K562 (cell line): ENCODE measurements around the gene KCNK7. TPM values are rescaled to one million over a fixed set of nuclear protein-coding genes. Genes with fewer than 3 reads are reported as not detected.

Experiments used
- CREB3 ChIP-seq: fragments of 450-650 bp; conservative IDR thresholded peaks from 2 replicates; pipeline ENCODE4 v1.6.1; 2016; ENCODE audit warnings: missing genetic modification characterization, low read depth, mild to moderate bottlenecking, missing compliant biosample characterization, moderate library complexity
- IRF2 ChIP-seq: sonication (generic); formaldehyde crosslinking; IDR thresholded peaks from 2 replicates; pipeline ENCODE4 v1.8.1; 2022; ENCODE audit warnings: mild to moderate bottlenecking, missing genetic modification reagents
- JUND ChIP-seq, 2 experiments: IDR thresholded peaks; 2 replicates in 1 of 2; 3 replicates in 1 of 2; pipeline ENCODE4 v1.6.1; 2011; ENCODE audit warnings: borderline replicate concordance in 2 of 2, low read depth in 2 of 2, low read length in 2 of 2, improper control_type of control experiment in 1 of 2, missing biosample characterization in 1 of 2, missing genetic modification characterization in 1 of 2, missing genetic modification reagents in 1 of 2
- MBD1 ChIP-seq: fragments of 250-450 bp; sonication (Bioruptor Pico); IDR thresholded peaks from 2 replicates; pipeline ENCODE4 v1.8.0; 2022; ENCODE audit warnings: inconsistent platforms
- MTA3 ChIP-seq: fragments of 450-650 bp; formaldehyde crosslinking; IDR thresholded peaks from 2 replicates; pipeline ENCODE4 v1.6.1; 2017; ENCODE audit warnings: mild to moderate bottlenecking, borderline replicate concordance
- NR4A1 ChIP-seq, 2 experiments: fragments of 250-450 bp in 1 of 2; fragments of 450-650 bp in 1 of 2; sonication (Bioruptor Pico) in 1 of 2; IDR thresholded peaks; 2 replicates each; pipeline versions ENCODE4 v1.4.0 to v1.6.1; 2016 to 2020; ENCODE audit warnings: mild to moderate bottlenecking in 2 of 2, missing compliant biosample characterization in 1 of 2, missing genetic modification characterization in 1 of 2, moderate library complexity in 1 of 2
- RAD51 ChIP-seq: fragments of 450-650 bp; IDR thresholded peaks from 2 replicates; pipeline ENCODE4 v1.7.1; 2016; ENCODE audit warnings: low read depth, mild to moderate bottlenecking, borderline replicate concordance
- RBBP5 ChIP-seq: fragments of 200-600 bp; sonication (generic); IDR thresholded peaks from 2 replicates; pipeline ENCODE4 v1.6.1; 2012; ENCODE audit warnings: borderline replicate concordance, mild to moderate bottlenecking, low read length, control low read depth, inconsistent platforms; ENCODE audit not compliant: insufficient read depth, poor library complexity, severe bottlenecking
- RBM22 ChIP-seq: fragments of 200-400 bp; formaldehyde crosslinking; IDR thresholded peaks from 2 replicates; pipeline ENCODE4 v1.6.1; 2018; ENCODE audit warnings: low read length, low read depth; ENCODE audit not compliant: poor library complexity, severe bottlenecking
- RBM34 ChIP-seq: fragments of 200-400 bp; formaldehyde crosslinking; IDR thresholded peaks from 2 replicates; pipeline ENCODE4 v1.6.1; 2018; ENCODE audit warnings: low read length, borderline replicate concordance; ENCODE audit not compliant: insufficient read depth
- SAP30 ChIP-seq: fragments of 200-600 bp; sonication (generic); IDR thresholded peaks from 2 replicates; pipeline ENCODE4 v1.6.1; 2012; ENCODE audit warnings: borderline replicate concordance, low read depth, mild to moderate bottlenecking, moderate library complexity, low read length, control low read depth, inconsistent platforms; ENCODE audit not compliant: insufficient read depth, poor library complexity, severe bottlenecking
- SMAD3 ChIP-seq: fragments of 450-650 bp; formaldehyde crosslinking; conservative IDR thresholded peaks from 2 replicates; pipeline ENCODE4 v1.4.0; 2020; ENCODE audit warnings: mild to moderate bottlenecking
- SRSF1 ChIP-seq: fragments of 200-400 bp; formaldehyde crosslinking; IDR thresholded peaks from 2 replicates; pipeline ENCODE4 v1.6.1; 2017; ENCODE audit warnings: mild to moderate bottlenecking, low read depth, low read length, moderate library complexity
- TOE1 ChIP-seq, 2 experiments: fragments of 450-650 bp in 1 of 2; sonication (generic) in 1 of 2; formaldehyde crosslinking in 1 of 2; IDR thresholded peaks; 2 replicates each; pipeline versions ENCODE4 v1.7.1 to v1.8.0; 2016 to 2022; ENCODE audit warnings: borderline replicate concordance in 2 of 2, mild to moderate bottlenecking in 2 of 2, antibody characterized with exemption in 1 of 2, inconsistent platforms in 1 of 2, low read depth in 1 of 2, missing genetic modification reagents in 1 of 2, moderate library complexity in 1 of 2
- TRIM24 ChIP-seq, 2 experiments: fragments of 450-650 bp; IDR thresholded peaks; 2 replicates each; pipeline ENCODE4 v1.6.1; 2016
- U2AF1 ChIP-seq: fragments of 200-400 bp; formaldehyde crosslinking; optimal IDR thresholded peaks from 2 replicates; pipeline ENCODE3; 2017; ENCODE audit warnings: mild to moderate bottlenecking, low read depth, low read length, moderate library complexity
- U2AF2 ChIP-seq: fragments of 200-400 bp; formaldehyde crosslinking; optimal IDR thresholded peaks from 2 replicates; pipeline ENCODE3; 2017; ENCODE audit warnings: low read depth, mild to moderate bottlenecking, low read length
- XRCC4 ChIP-seq: IDR thresholded peaks from one replicate; pipeline ENCODE4 v1.6.1; 2011; ENCODE audit not compliant: insufficient read depth, insufficient read length; ENCODE audit errors: extremely low read depth
- ZFP30 ChIP-seq: fragments of 250-450 bp; sonication (Bioruptor Pico); IDR thresholded peaks from 2 replicates; pipeline ENCODE4 v1.8.0; 2022; ENCODE audit warnings: moderate library complexity, mild to moderate bottlenecking, inconsistent platforms, borderline replicate concordance
- ZKSCAN1 ChIP-seq: fragments of 150-350 bp; IDR thresholded peaks from 2 replicates; pipeline ENCODE4 v1.6.1; 2016; ENCODE audit warnings: low read depth, low read length
- ZNF224 ChIP-seq: sonication (generic); formaldehyde crosslinking; IDR thresholded peaks from 2 replicates; pipeline ENCODE4 v1.8.0; 2022; ENCODE audit warnings: mild to moderate bottlenecking, missing genetic modification reagents
- ZNF583 ChIP-seq: fragments of 250-450 bp; sonication (Bioruptor Pico); IDR thresholded peaks from 2 replicates; pipeline ENCODE4 v1.4.0; 2020
- ZNF780A ChIP-seq: fragments of 250-450 bp; sonication (Bioruptor Pico); IDR thresholded peaks from 2 replicates; pipeline ENCODE4 v1.5.0; 2021; ENCODE audit warnings: mild to moderate bottlenecking
- ZNF830 ChIP-seq: fragments of 250-450 bp; sonication (Bioruptor Pico); IDR thresholded peaks from 2 replicates; pipeline ENCODE4 v1.5.0; 2021; ENCODE audit warnings: mild to moderate bottlenecking
- polyA plus RNA-seq, 8 experiments: library from polyadenylated mRNA; depleted of rRNA in 4 of 8; stranded (reverse) in 5 of 8; unstranded in 3 of 8; fragments of >200 nt; fragmentation: Nextera tagmentation in 2 of 8; fragmentation: Illumina TruSeq in 1 of 8; extraction: Ambion mirVana in 2 of 8; extraction: Trizol in 1 of 8; gene quantifications; 2 replicates each; pipeline versions ENCODE4 v1.2.1 to v1.2.3, GENCODE V29; 2011 to 2014; ENCODE audit warnings: inconsistent platforms in 1 of 8, missing spikeins in 1 of 8
- total RNA-seq, 7 experiments: library from RNA; depleted of rRNA in 6 of 7; stranded (reverse); fragments of >200 nt in 6 of 7; fragmentation: Illumina TruSeq in 2 of 7; extraction: Trizol in 2 of 7; gene quantifications; 2 replicates each; pipeline versions ENCODE4 v1.2.1 to v1.2.3, GENCODE V29; 2011 to 2021; ENCODE audit warnings: low replicate concordance in 1 of 7

KCNK7 gene
- total and polyA plus RNA-seq, 9 of the 15 experiments (the other 6 are each of a cell fraction or from before 2014, with no cell fraction given) = 0.07 to 0.40 TPM; not detected in 7

GRCh38 chr11:65615229-65615949 lies 19.8 kb upstream of the KCNK7 start, which contains the start of gene PCNX3 (continued):
- no peak for TF ChIP-seq ZNF224 (CRISPR knock-in tag)
- TF ChIP-seq XRCC4 = no peak
- no peak for TF ChIP-seq SRSF1
- TF ChIP-seq NR4A1 (CRISPR knock-in tag; IDR thresholded peaks at IDR 0.05) = 0 out of 2 replicates have a peak, but pooled peaks have one; percentile 45
- TF ChIP-seq NR4A1 (tag; IDR thresholded peaks at IDR 0.05) = no peak
- no peak for TF ChIP-seq ZNF780A (CRISPR knock-in tag)
- TF ChIP-seq ZFP30 (CRISPR knock-in tag) = no peak
- TF ChIP-seq U2AF1 = no peak
- 0 out of 2 replicates have a peak, but pooled peaks have one; percentile 13 for TF ChIP-seq ZKSCAN1
- TF ChIP-seq SAP30 = no peak
- TF ChIP-seq MTA3 = peak; percentile 49; the same call in 1 of the 2 replicates
- TF ChIP-seq TRIM24 (IDR thresholded peaks at IDR 0.05) = no peak
- peak; percentile 66 for TF ChIP-seq RBBP5
- TF ChIP-seq RBM34 = no peak
- no peak for TF ChIP-seq CREB3 (tag)
- TF ChIP-seq RAD51 = peak; percentile 51; the same call in 1 of the 2 replicates
- no peak for TF ChIP-seq U2AF2
- peak; percentile 77 for TF ChIP-seq JUND (IDR thresholded peaks at IDR 0.05; ENCODE audit: borderline replicate concordance, low read depth, low read length)
- peak; percentile 69; the same call in 2 of the 3 replicates for TF ChIP-seq JUND (tag; IDR thresholded peaks at IDR 0.05; ENCODE audit: borderline replicate concordance, low read depth, low read length)
- no peak for TF ChIP-seq RBM22
- no peak for TF ChIP-seq ZNF583 (CRISPR knock-in tag)
- TF ChIP-seq ZNF830 = no peak
- TF ChIP-seq TOE1 (IDR thresholded peaks at IDR 0.05; ENCODE audit: borderline replicate concordance) = peak; percentile 98
- TF ChIP-seq TOE1 (CRISPR knock-in tag; IDR thresholded peaks at IDR 0.05; ENCODE audit: borderline replicate concordance, low read depth) = no peak
- no peak for TF ChIP-seq IRF2 (CRISPR knock-in tag)
- TF ChIP-seq SMAD3 (CRISPR knock-in tag) = no peak
- TF ChIP-seq MBD1 (CRISPR knock-in tag) = no peak
